ENCODE measurements around the gene PLCH1.

The PLCH1 gene

DNA sequence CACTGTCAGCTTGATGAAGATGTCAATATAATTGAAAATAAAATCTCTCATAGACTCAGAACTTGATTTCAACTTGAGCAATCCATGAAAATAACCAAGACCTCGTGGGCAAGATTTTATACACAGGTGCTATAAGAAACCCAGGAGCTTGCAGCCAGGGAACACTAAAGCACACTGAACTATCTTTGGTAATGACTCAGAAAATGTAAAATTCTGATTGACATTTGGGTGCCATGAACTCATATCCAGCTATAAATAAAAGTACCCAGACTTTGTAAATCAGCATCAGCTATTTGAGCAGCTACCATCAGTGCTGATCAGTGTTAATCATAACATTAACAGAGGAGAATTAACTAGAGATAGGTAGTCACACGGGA, 61.5 kb downstream of the PLCH1 start:
- no peak for DNase-seq (ENCODE audit: low spot score)

DNA sequence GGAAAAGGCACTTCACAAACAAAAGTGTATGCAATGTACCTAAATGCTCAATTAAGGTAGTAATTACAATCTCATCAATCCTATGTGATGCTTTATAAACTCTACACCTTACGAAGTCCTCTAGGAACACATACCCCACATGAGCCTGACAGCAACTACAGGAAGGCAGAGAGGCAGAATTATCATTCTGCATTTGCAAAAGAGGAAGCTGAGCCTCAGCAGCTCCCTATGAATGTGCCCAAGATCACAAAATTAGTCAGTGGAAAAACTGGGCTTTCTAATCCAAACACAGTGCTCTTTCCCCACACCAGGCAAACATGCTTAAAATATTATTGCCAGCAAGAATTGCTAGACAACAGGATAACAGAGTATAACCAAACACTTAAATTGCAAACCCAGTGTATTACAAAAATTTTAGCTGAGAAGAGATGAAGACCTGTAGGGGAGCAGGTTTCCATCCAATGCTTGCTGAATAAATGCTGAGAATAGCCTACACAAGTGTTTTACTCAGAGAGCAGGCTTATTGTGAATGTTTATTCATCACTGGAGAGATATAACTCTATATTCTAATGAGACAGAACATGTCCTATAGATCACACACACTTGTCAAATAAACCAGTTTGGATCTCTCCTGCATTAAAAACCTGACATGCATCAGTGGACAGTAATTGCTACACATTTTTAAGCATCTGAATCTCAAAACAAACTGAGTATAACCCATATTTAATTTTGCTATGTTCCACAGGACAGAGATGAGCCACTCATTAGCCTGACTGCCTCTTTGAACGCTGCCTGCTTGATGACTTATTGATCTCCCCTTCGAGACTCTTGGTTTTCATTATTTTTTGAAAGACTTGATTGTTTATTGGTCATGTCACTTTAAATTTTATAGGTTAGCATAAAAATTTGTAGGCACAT, 62.2 kb downstream of the PLCH1 start:
- DNase-seq (ENCODE audit: low spot score): no peak

- peak; percentile 24 for DNase-seq (ENCODE audit: low spot score)
These were observed 68.5 kb downstream of the PLCH1 start for GRCh38 chr3:155676252-155676981.

GRCh38 chr3:155675094-155675493, 69.8 kb downstream of the PLCH1 start:
- no peak for DNase-seq (ENCODE audit: low spot score)

GRCh38 chr3:155673421-155673820, 71.5 kb downstream of the PLCH1 start:
- DNase-seq (ENCODE audit: low spot score): no peak

DNA sequence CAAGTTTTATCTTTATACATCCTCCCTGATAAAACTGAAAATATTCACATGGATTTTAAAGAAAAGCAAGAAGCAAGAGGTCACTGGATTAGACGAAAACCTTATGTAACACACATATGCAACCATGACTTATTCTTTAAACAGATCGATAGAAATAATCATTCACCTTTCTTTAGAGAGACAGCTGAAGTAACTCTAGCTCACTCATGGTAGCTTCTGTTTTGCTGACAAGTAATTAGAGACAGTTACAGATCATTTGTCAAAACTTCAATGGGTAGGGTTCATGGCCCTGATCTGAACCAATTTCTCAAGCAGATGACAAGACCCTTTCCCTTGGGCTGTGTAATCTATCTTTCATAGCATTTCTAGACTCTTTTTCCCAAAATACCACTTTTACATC, 74.5 kb downstream of the PLCH1 start:
- no peak for DNase-seq (ENCODE audit: low spot score)

GRCh38 chr3:155667988-155668387, 76.9 kb downstream of the PLCH1 start:
- DNase-seq (ENCODE audit: low spot score): no peak

DNA sequence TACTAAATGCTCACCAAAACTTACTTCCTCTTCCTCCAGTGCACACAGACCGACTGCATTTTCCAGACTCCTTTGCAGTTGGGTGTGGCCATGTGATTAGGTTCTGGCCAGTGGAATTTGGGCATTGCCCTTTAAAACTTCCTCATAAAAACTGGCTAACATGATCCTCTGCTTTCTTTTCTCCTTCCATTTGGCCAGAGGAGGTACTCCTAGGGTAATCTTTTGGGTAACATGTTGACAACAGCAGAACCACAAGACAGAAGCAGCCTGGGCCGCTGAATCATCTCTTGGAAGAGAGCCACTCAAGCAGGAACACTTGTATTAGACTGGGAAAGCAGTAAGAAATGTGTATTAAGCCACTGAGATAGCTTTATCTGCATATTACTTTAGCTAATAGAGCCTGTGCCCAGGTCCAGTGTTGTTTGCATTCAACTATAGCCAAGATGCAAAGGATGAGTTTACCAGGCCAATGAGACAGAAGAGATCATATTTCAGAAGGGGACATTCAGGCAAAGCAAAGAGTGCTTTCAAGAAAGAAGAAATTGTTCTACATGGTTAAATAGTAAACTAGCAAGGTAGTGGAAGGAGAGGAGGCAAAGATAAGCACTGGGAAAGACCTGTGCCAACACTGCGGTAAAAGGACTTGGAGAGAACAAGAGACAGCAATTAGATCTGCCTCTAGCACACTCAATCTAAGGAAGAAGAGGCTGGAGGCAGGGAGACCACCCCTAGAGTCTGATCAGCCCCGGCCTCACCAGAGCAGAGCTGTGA, 79.8 kb downstream of the PLCH1 start:
- peak; percentile 48 for DNase-seq (ENCODE audit: low spot score)

- DNase-seq (ENCODE audit: low spot score): no peak
These were observed 81.2 kb downstream of the PLCH1 start for GRCh38 chr3:155663467-155664212.

- DNase-seq (ENCODE audit: low spot score): no peak
These were observed 83.1 kb downstream of the PLCH1 start for GRCh38 chr3:155661760-155662159.

DNA sequence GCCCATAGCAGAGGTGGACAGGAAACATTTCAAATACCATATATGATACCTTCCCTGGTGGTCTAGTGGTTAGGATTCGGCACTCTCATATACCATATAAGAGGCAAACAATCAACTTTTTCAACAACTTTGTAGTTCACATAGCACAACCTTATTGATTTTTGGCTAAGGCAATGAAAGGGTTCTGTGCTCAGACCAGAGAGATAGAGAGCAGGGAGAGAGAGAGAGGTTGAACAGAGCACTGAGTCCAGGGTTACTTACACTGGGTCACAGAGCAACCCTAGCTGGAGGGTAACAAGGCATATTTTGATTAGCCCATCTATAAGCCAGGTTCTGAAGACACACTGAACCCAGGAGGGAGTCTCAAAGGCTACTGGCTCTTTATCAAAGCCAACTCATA, 83.8 kb downstream of the PLCH1 start:
- no peak for DNase-seq (ENCODE audit: low spot score)

GRCh38 chr3:155658671-155659261, 86.1 kb downstream of the PLCH1 start:
- DNase-seq (ENCODE audit: low spot score): no peak

DNA sequence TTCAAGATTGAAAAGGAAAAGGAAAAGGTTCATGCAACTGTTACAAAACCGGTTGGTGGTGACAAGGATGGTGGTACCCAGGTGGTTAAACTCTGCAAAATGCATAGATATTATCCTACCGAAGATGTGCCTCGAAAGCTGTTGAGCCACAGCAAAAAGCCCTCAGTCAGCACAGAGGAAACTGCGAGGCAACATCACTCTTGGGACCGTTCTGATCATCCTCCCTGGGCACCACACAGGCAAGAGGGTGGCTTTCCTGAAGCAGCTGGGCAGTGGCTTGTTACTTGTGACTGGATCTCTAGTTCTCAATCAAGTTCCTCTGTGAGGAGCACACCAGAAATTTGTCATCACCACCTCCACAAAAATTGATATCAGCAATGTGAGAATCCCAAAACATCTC, 86.9 kb downstream of the PLCH1 start:
- DNase-seq (ENCODE audit: low spot score): no peak

GRCh38 chr3:155657161-155657560, 87.7 kb downstream of the PLCH1 start:
- DNase-seq (ENCODE audit: low spot score): no peak

GRCh38 chr3:155656466-155656865, 88.4 kb downstream of the PLCH1 start:
- no peak for DNase-seq (ENCODE audit: low spot score)

GRCh38 chr3:155651489-155652218, 93.2 kb downstream of the PLCH1 start:
- no peak for DNase-seq (ENCODE audit: low spot score)

- DNase-seq (ENCODE audit: low spot score): no peak
These were observed 96.8 kb downstream of the PLCH1 start for GRCh38 chr3:155648013-155648591.

GRCh38 chr3:155647206-155647605, 97.7 kb downstream of the PLCH1 start:
- no peak for DNase-seq (ENCODE audit: low spot score)

DNA sequence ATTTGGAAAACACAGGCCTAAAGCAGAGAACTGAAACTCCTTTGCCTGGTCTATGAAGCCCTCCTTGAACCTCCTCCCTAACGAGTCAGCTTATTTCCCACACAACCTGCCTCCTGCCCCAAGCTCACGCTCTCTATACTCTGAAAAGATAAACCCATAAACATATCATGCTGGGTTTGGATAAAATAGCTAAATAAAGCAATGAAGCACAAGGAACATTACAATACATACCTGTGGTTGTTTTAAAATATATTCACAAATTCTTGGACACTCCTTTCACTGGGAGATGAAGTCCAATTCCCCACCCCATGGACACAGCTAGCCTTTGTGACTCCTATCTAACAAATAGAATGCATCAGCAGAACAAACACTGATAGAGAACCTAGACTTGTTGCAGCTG, 98.2 kb downstream of the PLCH1 start:
- no peak for DNase-seq (ENCODE audit: low spot score)

GRCh38 chr3:155646128-155646527, 98.7 kb downstream of the PLCH1 start:
- DNase-seq (ENCODE audit: low spot score): no peak

All from cerebellar cortex (tissue), 1 donor.